GM06990 (cell line): ENCODE results near the gene AK4.
A peak's percentile ranks its signal among the peaks of the same experiment; 100 is the strongest.

Experiments
- DNase-seq: peaks from one replicate; pipeline ENCODE4 v3.0.0-alpha.2; 2011; ENCODE audit not compliant: insufficient read length; ENCODE audit errors: extremely low read depth
- H3K27me3 ChIP-seq: replicated peaks from 2 replicates; pipeline ENCODE4 v1.6.0; 2011; ENCODE audit warnings: low read length; ENCODE audit not compliant: control insufficient read depth, insufficient read depth
- H3K36me3 ChIP-seq: 2 replicates; pipeline ENCODE4 v1.5.1; 2011; ENCODE audit warnings: low read length; ENCODE audit not compliant: control insufficient read depth, insufficient read depth
- H3K4me3 ChIP-seq: replicated peaks from 2 replicates; pipeline ENCODE4 v1.5.1; 2011; ENCODE audit warnings: low read depth, mild to moderate bottlenecking, control low read depth, low read length
- CTCF ChIP-seq: IDR thresholded peaks from 2 replicates; pipeline ENCODE4 v1.5.1; 2011; ENCODE audit warnings: low read length, control low read depth, mild to moderate bottlenecking, inconsistent platforms; ENCODE audit not compliant: insufficient read depth, poor library complexity, severe bottlenecking

The AK4 gene

GRCh38 chr1:65255035-65255655 lies 107.1 kb downstream of the AK4 start:
- Histone ChIP-seq H3K36me3 (no peaks in the 10 kb centered on the region), H3K27me3 (no peaks in the 10 kb centered on the region), H3K4me3 (peak overlapping the region; percentile 83)
- TF ChIP-seq CTCF = no peak
- no peak for DNase-seq

- no peak for DNase-seq
- H3K27me3 ChIP-seq = no peaks in the 10 kb centered on the region
- no peak for TF ChIP-seq CTCF
- H3K4me3 ChIP-seq = peak overlapping the region; percentile 83
- H3K36me3 ChIP-seq = no peaks in the 10 kb centered on the region
Measured at GRCh38 chr1:65255656-65256050, 107.7 kb downstream of the AK4 start.

- H3K36me3 ChIP-seq = no peaks in the 10 kb centered on the region
- no peak for DNase-seq
- no peak overlapping the region for H3K4me3 ChIP-seq
- H3K27me3 ChIP-seq = no peaks in the 10 kb centered on the region
- TF ChIP-seq CTCF = no peak
Measured at GRCh38 chr1:65256860-65257708, 109.1 kb downstream of the AK4 start.

GRCh38 chr1:65258106-65258505 lies 110.1 kb downstream of the AK4 start:
- Histone ChIP-seq H3K4me3 (no peak overlapping the region), H3K36me3 (no peaks in the 10 kb centered on the region), H3K27me3 (no peaks in the 10 kb centered on the region)
- no peak for TF ChIP-seq CTCF
- no peak for DNase-seq

GRCh38 chr1:65259816-65260215 lies 111.8 kb downstream of the AK4 start:
- Histone ChIP-seq H3K36me3 (no peaks in the 10 kb centered on the region), H3K27me3 (no peaks in the 10 kb centered on the region), H3K4me3 (no peak overlapping the region)
- no peak for TF ChIP-seq CTCF
- no peak for DNase-seq
